Neuronal stem cell (in vitro differentiated cells): ENCODE data around the gene CACUL1.
A peak's percentile ranks its signal among the peaks of the same experiment; 100 is the strongest.

ENCODE experiments used
- DNase-seq: peaks from one replicate; pipeline ENCODE4 v3.0.0-alpha.2; 2013; ENCODE audit warnings: low spot score
- H2AFZ ChIP-seq: one replicate; pipeline ENCODE4 v1.6.1; 2013; ENCODE audit warnings: mild to moderate bottlenecking, low read length, inconsistent platforms
- H2AK5ac ChIP-seq: 2 replicates; pipeline ENCODE4 v1.6.1; 2013; ENCODE audit warnings: low read depth, mild to moderate bottlenecking, inconsistent platforms, low read length, moderate library complexity, mixed read lengths
- H2BK120ac ChIP-seq: 2 replicates; pipeline ENCODE4 v1.6.1; 2013; ENCODE audit warnings: low read depth, mild to moderate bottlenecking, inconsistent platforms, low read length, moderate library complexity, mixed read lengths
- H2BK12ac ChIP-seq: one replicate; pipeline ENCODE4 v1.6.1; 2013; ENCODE audit warnings: low read length, inconsistent platforms
- H2BK15ac ChIP-seq: 2 replicates; pipeline ENCODE4 v1.6.1; 2013; ENCODE audit warnings: mild to moderate bottlenecking, low read length, inconsistent platforms, mixed read lengths
- H2BK5ac ChIP-seq: one replicate; pipeline ENCODE4 v1.6.1; 2013; ENCODE audit warnings: inconsistent platforms, mild to moderate bottlenecking, low read length, moderate library complexity
- H3K14ac ChIP-seq: one replicate; pipeline ENCODE4 v1.6.1; 2013; ENCODE audit warnings: low read length, inconsistent platforms
- H3K18ac ChIP-seq: 2 replicates; pipeline ENCODE4 v1.6.1; 2013; ENCODE audit warnings: low read length, inconsistent platforms
- H3K23ac ChIP-seq: 2 replicates; pipeline ENCODE4 v1.6.1; 2013; ENCODE audit warnings: low read depth, mild to moderate bottlenecking, mixed read lengths, low read length, inconsistent platforms; ENCODE audit not compliant: poor library complexity
- H3K27ac ChIP-seq: replicated peaks from 3 replicates; pipeline ENCODE4 v1.5.1; 2013; ENCODE audit warnings: low read length, inconsistent platforms
- H3K27me3 ChIP-seq, 3 experiments: 2 replicates each; pipeline ENCODE4 v1.6.1; 2013; ENCODE audit warnings: low read length in 3 of 3, mild to moderate bottlenecking in 2 of 3, inconsistent platforms in 1 of 3, low read depth in 1 of 3, mixed read lengths in 1 of 3, moderate library complexity in 1 of 3; ENCODE audit not compliant: control insufficient read depth in 3 of 3, insufficient read depth in 3 of 3
- H3K36me3 ChIP-seq, 2 donors: replicated peaks in 1 of 2; 2 replicates each; pipeline ENCODE4 v1.6.1; 2013; ENCODE audit warnings: low read length in 2 of 2; ENCODE audit not compliant: control insufficient read depth in 2 of 2, insufficient read depth in 2 of 2
- H3K4ac ChIP-seq: 2 replicates; pipeline ENCODE4 v1.6.1; 2013; ENCODE audit warnings: inconsistent platforms, mild to moderate bottlenecking, low read length, moderate library complexity
- H3K4me1 ChIP-seq, 2 donors: 1 replicate in 1 of 2; 2 replicates in 1 of 2; pipeline ENCODE4 v1.6.1; 2013; ENCODE audit warnings: low read length in 2 of 2, low read depth in 1 of 2; ENCODE audit not compliant: control insufficient read depth in 2 of 2, insufficient read depth in 1 of 2
- H3K4me2 ChIP-seq: one replicate; pipeline ENCODE4 v1.6.1; 2013; ENCODE audit warnings: mild to moderate bottlenecking, low read length, inconsistent platforms; ENCODE audit not compliant: insufficient read depth, poor library complexity, severe bottlenecking
- H3K4me3 ChIP-seq, 2 donors: 2 replicates each; pipeline ENCODE4 v1.5.1; 2013; ENCODE audit warnings: low read length in 2 of 2, mild to moderate bottlenecking in 2 of 2, inconsistent platforms in 1 of 2, moderate library complexity in 1 of 2
- H3K79me1 ChIP-seq: one replicate; pipeline ENCODE4 v1.6.1; 2013; ENCODE audit warnings: low read depth, mild to moderate bottlenecking, inconsistent platforms, low read length, moderate library complexity
- H3K9ac ChIP-seq: one replicate; pipeline ENCODE4 v1.6.1; 2013; ENCODE audit warnings: mild to moderate bottlenecking, low read depth, low read length, inconsistent platforms; ENCODE audit not compliant: poor library complexity
- H3K9me3 ChIP-seq, 2 donors: replicated peaks in 1 of 2; 2 replicates each; pipeline versions ENCODE3 to v1.6.1; 2013; ENCODE audit warnings: low read length in 2 of 2, mild to moderate bottlenecking in 2 of 2, inconsistent platforms in 1 of 2, low read depth in 1 of 2, mixed read lengths in 1 of 2, moderate library complexity in 1 of 2; ENCODE audit not compliant: control insufficient read depth in 2 of 2, insufficient read depth in 1 of 2
- H4K8ac ChIP-seq: one replicate; pipeline ENCODE4 v1.6.1; 2013; ENCODE audit warnings: low read depth, mild to moderate bottlenecking, inconsistent platforms, low read length, moderate library complexity
- H4K91ac ChIP-seq: one replicate; pipeline ENCODE4 v1.6.1; 2013; ENCODE audit warnings: low read length, low read depth, mild to moderate bottlenecking, inconsistent platforms; ENCODE audit not compliant: poor library complexity
- WGBS, 2 donors: extraction: QIAGEN DNeasy Blood & Tissue Kit; methylation state at CpG; one replicate each; pipeline ENCODE4 v1.1.7; 2013; ENCODE audit warnings: missing lambda C conversion rate in 2 of 2, mixed read lengths in 1 of 2; ENCODE audit not compliant: insufficient read length in 2 of 2, insufficient replicate concordance in 1 of 2; ENCODE audit errors: extremely low coverage in 2 of 2; 5-methylcytosine and 5-hydroxymethylcytosine counted together

The CACUL1 gene

GRCh38 chr10:118769898-118770600 lies 15.3 kb upstream of the CACUL1 start:
- no peaks in the 10 kb centered on the region for H3K36me3 ChIP-seq
- no peak overlapping the region for H4K8ac ChIP-seq
- peak overlapping the region; percentile 57 for H3K23ac ChIP-seq
- H2AK5ac ChIP-seq = no peak overlapping the region
- H3K14ac ChIP-seq = no peak overlapping the region
- H3K27me3 ChIP-seq = peaks cover 0 to 6% (median 0%) of the 10 kb centered on the region in 3 experiments
- no peak overlapping the region for H2BK15ac ChIP-seq
- H3K18ac ChIP-seq = no peak overlapping the region
- no peak overlapping the region for H4K91ac ChIP-seq
- no peak overlapping the region for H3K4me2 ChIP-seq
- H3K4me3 ChIP-seq = no peak overlapping the region
- WGBS, 2 donors = no CpG with 5 or more reads among the region's 9 CpGs
- no peaks in the 10 kb centered on the region for H3K4me1 ChIP-seq
- H3K27ac ChIP-seq = no peak overlapping the region
- no peak overlapping the region for H3K4ac ChIP-seq
- H2BK5ac ChIP-seq = no peak overlapping the region
- no peaks in the 10 kb centered on the region for H3K79me1 ChIP-seq
- no peak for DNase-seq
- H3K9me3 ChIP-seq = peaks cover 0 to 2% of the 10 kb centered on the region in 2 donors
- no peak overlapping the region for H2AFZ ChIP-seq
- no peak overlapping the region for H2BK120ac ChIP-seq
- no peak overlapping the region for H2BK12ac ChIP-seq
- no peak overlapping the region for H3K9ac ChIP-seq

GRCh38 chr10:118768041-118768919 lies 13.5 kb upstream of the CACUL1 start:
- H2AK5ac ChIP-seq = no peak overlapping the region
- no peak overlapping the region for H4K8ac ChIP-seq
- no peak overlapping the region for H2AFZ ChIP-seq
- H3K18ac ChIP-seq = no peak overlapping the region
- no peak for DNase-seq
- H3K27ac ChIP-seq = no peak overlapping the region
- no peak overlapping the region for H2BK12ac ChIP-seq
- H3K4me3 ChIP-seq = no peak overlapping the region
- no peak overlapping the region for H3K4ac ChIP-seq
- H2BK5ac ChIP-seq = no peak overlapping the region
- H2BK15ac ChIP-seq = no peak overlapping the region
- H3K79me1 ChIP-seq = no peaks in the 10 kb centered on the region
- no peak overlapping the region for H3K4me2 ChIP-seq
- H3K36me3 ChIP-seq = no peaks in the 10 kb centered on the region
- no peak overlapping the region for H4K91ac ChIP-seq
- no CpG with 5 or more reads among the region's 6 CpGs for WGBS, 2 donors
- H3K27me3 ChIP-seq = peaks cover 0 to 8% (median 0%) of the 10 kb centered on the region in 3 experiments
- no peak overlapping the region for H3K23ac ChIP-seq
- H3K4me1 ChIP-seq = no peaks in the 10 kb centered on the region
- peaks cover 0 to 2% of the 10 kb centered on the region in 2 donors for H3K9me3 ChIP-seq
- H3K9ac ChIP-seq = no peak overlapping the region
- no peak overlapping the region for H2BK120ac ChIP-seq
- H3K14ac ChIP-seq = no peak overlapping the region

- no peaks in the 10 kb centered on the region for H3K79me1 ChIP-seq
- no peak overlapping the region for H3K4ac ChIP-seq
- no peak overlapping the region for H2BK12ac ChIP-seq
- no peak overlapping the region for H2AFZ ChIP-seq
- no CpG with 5 or more reads among the region's 6 CpGs for WGBS, 2 donors
- no peak overlapping the region for H3K27ac ChIP-seq
- no peak for DNase-seq
- no peak overlapping the region for H2BK5ac ChIP-seq
- no peak overlapping the region for H4K8ac ChIP-seq
- no peak overlapping the region for H2BK120ac ChIP-seq
- no peak overlapping the region for H3K4me2 ChIP-seq
- H3K23ac ChIP-seq = no peak overlapping the region
- peaks cover 0 to 16% (median 0%) of the 10 kb centered on the region in 3 experiments for H3K27me3 ChIP-seq
- H3K9me3 ChIP-seq = peaks cover 0 to 2% of the 10 kb centered on the region in 2 donors
- H3K18ac ChIP-seq = no peak overlapping the region
- H2BK15ac ChIP-seq = no peak overlapping the region
- no peaks in the 10 kb centered on the region for H3K36me3 ChIP-seq
- no peaks in the 10 kb centered on the region for H3K4me1 ChIP-seq
- H3K14ac ChIP-seq = no peak overlapping the region
- H3K9ac ChIP-seq = no peak overlapping the region
- H2AK5ac ChIP-seq = no peak overlapping the region
- H4K91ac ChIP-seq = no peak overlapping the region
- H3K4me3 ChIP-seq = no peak overlapping the region
Measured at GRCh38 chr10:118767297-118768040, 12.7 kb upstream of the CACUL1 start.
